B cell (primary cell): ENCODE data around the gene STH. TPM values are rescaled to one million over a fixed set of nuclear protein-coding genes. Genes with fewer than 3 reads are reported as not detected.
A peak's percentile ranks its signal among the peaks of the same experiment; 100 is the strongest.

Experiments used
- ATAC-seq: fragments of 200-7000 bp; cut with Tn5 transposase; one replicate; pipeline ENCODE4 v1.10.0; 2021; ENCODE audit warnings: low read depth, mild to moderate bottlenecking, moderate number of reproducible peaks, moderate library complexity
- CTCF ChIA-PET: fragments of 350-600 bp; sonication (Branson Sonifier 250); formaldehyde crosslinking; loops from one replicate; lab custom pipeline; 2021; ENCODE audit warnings: antibody characterized with exemption, inconsistent platforms; lab: Charles Lee
- POLR2A ChIA-PET: fragments of 350-600 bp; sonication (Branson Sonifier 250); formaldehyde crosslinking; loops from one replicate; lab custom pipeline; 2021; ENCODE audit warnings: antibody characterized with exemption; lab: Charles Lee
- DNase-seq: peaks from one replicate; pipeline ENCODE4 v3.0.0; 2013
- H2AFZ ChIP-seq: 2 replicates; pipeline ENCODE4 v1.6.1; 2012; ENCODE audit warnings: mild to moderate bottlenecking, low read depth, low read length; ENCODE audit not compliant: insufficient read depth, poor library complexity, severe bottlenecking
- H3K27ac ChIP-seq, 2 donors: 1 replicate in 1 of 2; 2 replicates in 1 of 2; pipeline ENCODE4 v1.5.1; 2012 to 2013; ENCODE audit warnings: low read length in 2 of 2, mild to moderate bottlenecking in 2 of 2, moderate library complexity in 1 of 2
- H3K27me3 ChIP-seq, 4 experiments: fragments of 200-600 bp in 1 of 4; sonication (generic) in 1 of 4; replicated peaks in 1 of 4; 1 replicate in 2 of 4; 2 replicates in 2 of 4; pipeline versions ENCODE4 v1.6.1 to v1.7.0; 2013 to 2016; ENCODE audit warnings: low read length in 3 of 4, mild to moderate bottlenecking in 2 of 4, mixed read lengths in 1 of 4, moderate library complexity in 1 of 4; ENCODE audit not compliant: insufficient read depth in 4 of 4, control insufficient read depth in 3 of 4; ENCODE audit errors: control extremely low read depth in 1 of 4
- H3K36me3 ChIP-seq, 2 experiments: replicated peaks in 1 of 2; 1 replicate in 1 of 2; 2 replicates in 1 of 2; pipeline versions ENCODE4 v1.6.1 to v1.7.1; 2013; ENCODE audit warnings: low read length in 1 of 2; ENCODE audit not compliant: insufficient read depth in 2 of 2, control insufficient read depth in 1 of 2; ENCODE audit errors: control extremely low read depth in 1 of 2, extremely low read depth in 1 of 2
- H3K4me1 ChIP-seq, 2 donors: fragments of 200-600 bp in 1 of 2; sonication (generic) in 1 of 2; 1 replicate in 1 of 2; 2 replicates in 1 of 2; pipeline versions ENCODE4 v1.5.1 to v1.6.1; 2013 to 2017; ENCODE audit warnings: low read length in 2 of 2; ENCODE audit not compliant: control insufficient read depth in 2 of 2, insufficient read depth in 2 of 2
- H3K4me2 ChIP-seq: replicated peaks from 2 replicates; pipeline ENCODE3; 2012; ENCODE audit warnings: mild to moderate bottlenecking, low read depth, low read length; ENCODE audit not compliant: poor library complexity, severe bottlenecking
- H3K4me3 ChIP-seq, 5 experiments: fragments of 200-600 bp in 1 of 5; sonication (generic) in 1 of 5; 1 replicate in 3 of 5; 2 replicates in 2 of 5; pipeline versions ENCODE4 v1.5.1 to v1.7.0; 2011 to 2016; ENCODE audit warnings: low read length in 4 of 5, mild to moderate bottlenecking in 4 of 5, low read depth in 2 of 5, control low read depth in 1 of 5, moderate library complexity in 1 of 5; ENCODE audit not compliant: insufficient read depth in 1 of 5; ENCODE audit errors: control extremely low read depth in 1 of 5, extremely low read depth in 1 of 5
- H3K79me2 ChIP-seq: fragments of 200-600 bp; sonication (generic); one replicate; pipeline ENCODE4 v1.6.0; 2016; ENCODE audit warnings: low read length; ENCODE audit not compliant: control insufficient read depth, insufficient read depth
- H3K9ac ChIP-seq: fragments of 200-600 bp; sonication (generic); 2 replicates; pipeline ENCODE4 v1.6.1; 2017; ENCODE audit warnings: mild to moderate bottlenecking, low read length, moderate library complexity
- H3K9me3 ChIP-seq, 3 donors: one replicate each; pipeline versions ENCODE4 v1.6.1 to v1.7.1; 2013; ENCODE audit warnings: low read length in 2 of 3; ENCODE audit not compliant: control insufficient read depth in 2 of 3, insufficient read depth in 1 of 3; ENCODE audit errors: control extremely low read depth in 1 of 3
- H4K20me1 ChIP-seq: 2 replicates; pipeline ENCODE4 v1.6.0; 2012; ENCODE audit warnings: mild to moderate bottlenecking, low read length; ENCODE audit not compliant: insufficient read depth, control insufficient read depth, poor library complexity, severe bottlenecking
- H3K27ac Mint-ChIP-seq: one replicate; pipeline ENCODE4 v1.8.0; 2021; ENCODE audit warnings: mixed read lengths
- H3K27me3 Mint-ChIP-seq: one replicate; pipeline ENCODE4 v1.8.0; 2021; ENCODE audit warnings: mixed read lengths
- H3K4me1 Mint-ChIP-seq: one replicate; pipeline ENCODE4 v1.8.0; 2021; ENCODE audit warnings: mixed read lengths
- H3K4me3 Mint-ChIP-seq: one replicate; pipeline ENCODE4 v1.8.0; 2021; ENCODE audit warnings: mixed read lengths
- H3K9me3 Mint-ChIP-seq: one replicate; pipeline ENCODE4 v1.8.0; 2022; ENCODE audit warnings: mixed read lengths; ENCODE audit not compliant: insufficient read depth
- CTCF ChIP-seq: fragments of 200-600 bp; IDR thresholded peaks from one replicate; pipeline ENCODE4 v1.8.0; 2022; ENCODE audit warnings: antibody characterized with exemption, mild to moderate bottlenecking
- EZH2 ChIP-seq: IDR thresholded peaks from 2 replicates; pipeline ENCODE4 v1.6.1; 2012; ENCODE audit warnings: borderline replicate concordance, low read depth, mild to moderate bottlenecking, moderate library complexity, low read length; ENCODE audit not compliant: insufficient read depth, poor library complexity, severe bottlenecking
- WGBS: methylation state at CpG from one replicate; pipeline ENCODE4 v1.1.5; 2013; ENCODE audit warnings: missing lambda C conversion rate; ENCODE audit not compliant: insufficient coverage; 5-methylcytosine and 5-hydroxymethylcytosine counted together
- intact Hi-C: fragments of 100-400 bp; cut with micrococcal nuclease; formaldehyde crosslinking; loops from one replicate; pipeline ENCODE4 v1.10.0; 2022
- polyA plus RNA-seq: library from polyadenylated mRNA; depleted of rRNA; stranded (reverse); fragments of >200 nt; gene quantifications from 2 replicates; pipeline ENCODE4 v1.2.3, GENCODE V29; 2012
- total RNA-seq, 2 donors: library from RNA; stranded (reverse); fragments of 120-200 nt in 1 of 2; gene quantifications; 1 replicate in 1 of 2; 2 replicates in 1 of 2; pipeline versions ENCODE4 v1.2.3 to v1.2.4, GENCODE V29; 2013 to 2022

The STH gene
- total and polyA plus RNA-seq, 2 donors (not counting 1 experiment from before 2014, with no cell fraction given), result not detected

GRCh38 chr17:46029627-46030026 is 30.6 kb downstream of the STH start:
- Mint-ChIP-seq H3K9me3 (no peaks in the 10 kb centered on the region), H3K4me3 (no peak overlapping the region), H3K4me1 (peaks cover 48% of the 10 kb centered on the region), H3K27ac (peak overlapping the region; percentile 81), H3K27me3 (no peaks in the 10 kb centered on the region)
- Histone ChIP-seq H3K79me2 (no peaks in the 10 kb centered on the region), H3K9me3 (peaks cover 0 to 3% (median 2%) of the 10 kb centered on the region in 3 donors), H3K9ac (no peak overlapping the region), H3K36me3 (peaks cover 6 to 43% of the 10 kb centered on the region in 2 experiments), H3K27ac (peak overlapping the region in 1 of 2 donors; percentile 69), H2AFZ (no peak overlapping the region), H3K4me1 (peaks cover 49 to 55% of the 10 kb centered on the region in 2 donors), H3K4me3 (no peak overlapping the region), H3K4me2 (no peak overlapping the region), H3K27me3 (no peaks in the 10 kb centered on the region), H4K20me1 (no peaks in the 10 kb centered on the region)
- DNase-seq, result no peak
- intact Hi-C loops, result no loop called here
- TF ChIP-seq CTCF (no peak), EZH2 (no peak)
- POLR2A ChIA-PET, result interaction anchor here (1.7 kb wide), 1 partner anchor 9 kb away, joined by 9 read pairs; no protein-coding TSS in a partner anchor
- CTCF ChIA-PET, result interaction anchor here (0.6 to 6.2 kb wide), 7 partner anchors 8 to 237 kb away, joined by 3 to 43 read pairs (median 4); no protein-coding TSS in a partner anchor
- WGBS, result 100% methylated on average over 5 of the region's 6 CpGs
- ATAC-seq, result no peak

DNA sequence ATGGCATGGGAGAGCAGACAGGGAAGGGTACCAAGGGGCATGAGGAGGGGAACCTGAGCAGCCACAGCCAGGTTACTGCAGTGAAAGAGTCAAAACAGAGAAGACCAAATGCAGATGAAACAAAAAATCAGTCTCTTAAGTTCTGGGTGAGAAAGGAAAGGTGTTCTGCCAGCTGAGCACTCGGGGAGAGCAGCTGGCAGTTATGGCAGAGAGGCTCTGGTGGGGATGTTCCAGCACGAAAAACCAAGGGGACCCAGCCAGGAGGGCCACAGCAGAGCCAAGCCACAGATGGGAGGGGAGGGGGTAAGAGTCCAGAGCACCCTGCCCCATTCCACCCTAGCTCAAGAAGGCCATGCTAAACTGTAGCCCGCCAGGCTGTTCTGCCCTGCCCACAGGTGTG is 31.7 kb downstream of the STH start:
- Mint-ChIP-seq H3K9me3 (no peaks in the 10 kb centered on the region), H3K27ac (peak overlapping the region; percentile 10), H3K4me3 (no peak overlapping the region), H3K4me1 (peaks cover 43% of the 10 kb centered on the region), H3K27me3 (no peaks in the 10 kb centered on the region)
- WGBS, result 94% methylated on average over 3 of the region's 3 CpGs
- peaks cover 39 to 44% of the 10 kb centered on the region in 2 donors for H3K4me1 ChIP-seq
- ATAC-seq (no peak), DNase-seq (no peak)
- peaks cover 6 to 54% of the 10 kb centered on the region in 2 experiments for H3K36me3 ChIP-seq
- H3K4me2 ChIP-seq, result no peak overlapping the region
- H3K9me3 ChIP-seq, result peaks cover 0 to 3% (median 2%) of the 10 kb centered on the region in 3 donors
- H3K27ac ChIP-seq, result peak overlapping the region in 1 of 2 donors; percentile 45
- TF ChIP-seq EZH2 (no peak), CTCF (no peak)
- intact Hi-C loops, result no loop called here
- H2AFZ ChIP-seq, result no peak overlapping the region
- H3K9ac ChIP-seq, result no peak overlapping the region
- no peaks in the 10 kb centered on the region for H3K27me3 ChIP-seq
- no peaks in the 10 kb centered on the region for H4K20me1 ChIP-seq
- no peak overlapping the region for H3K4me3 ChIP-seq
- H3K79me2 ChIP-seq, result no peaks in the 10 kb centered on the region
- CTCF ChIA-PET, result interaction anchor here (1.6 to 6.2 kb wide), 2 partner anchors 14 to 28 kb away, joined by 5 to 43 read pairs; no protein-coding TSS in a partner anchor
- POLR2A ChIA-PET, result interaction anchor here (0.6 kb wide), 1 partner anchor 257 kb away, joined by 4 read pairs; no protein-coding TSS in a partner anchor
